ENCODE results near the gene KRT35.

- TF ChIP-seq EZH2 (IDR thresholded peaks at IDR 0.05; ENCODE audit: insufficient read depth, poor library complexity, severe bottlenecking) (no peak), EZH2phosphoT487 (IDR thresholded peaks at IDR 0.05; ENCODE audit: insufficient read depth, low read depth) (no peak)
Observed at GRCh38 chr17:41437254-41437653, 43.7 kb downstream of the KRT35 start.
